SK-N-SH (cell line): ENCODE data around the gene SH3TC1. TPM values are rescaled to one million over a fixed set of nuclear protein-coding genes. Genes with fewer than 3 reads are reported as not detected.
A peak's percentile ranks its signal among the peaks of the same experiment; 100 is the strongest.

Experiments used
- CTCF ChIA-PET: fragments of 300-600, 350-600 bp; formaldehyde crosslinking; extraction: SDS; loops from one replicate; lab custom pipeline; 2021; lab: Yijun Ruan, JAX
- POLR2A ChIA-PET: fragments of 350-600 bp; sonication (Branson Sonifier 250); formaldehyde crosslinking; extraction: SDS; loops from one replicate; lab custom pipeline; 2020; ENCODE audit warnings: antibody characterized with exemption, inconsistent platforms; lab: Yijun Ruan, JAX
- DNase-seq: peaks from one replicate; pipeline ENCODE4 v3.0.0; 2012
- H2AFZ ChIP-seq: fragments of 200-600 bp; sonication (generic); 2 replicates; pipeline ENCODE4 v1.8.1; 2016; ENCODE audit warnings: antibody characterized with exemption, mild to moderate bottlenecking, low read depth
- H3F3A ChIP-seq: fragments of 200-600 bp; sonication (generic); replicated peaks from 2 replicates; pipeline ENCODE3; 2016; ENCODE audit warnings: antibody characterized with exemption, mild to moderate bottlenecking; ENCODE audit not compliant: insufficient read depth
- H3K27ac ChIP-seq, 2 experiments: fragments of 200-500 bp in 1 of 2; fragments of 200-600 bp in 1 of 2; sonication (Bioruptor generic) in 1 of 2; sonication (generic), shearing (Covaris generic) in 1 of 2; 2 replicates each; pipeline versions ENCODE4 v1.5.1 to v1.6.1; 2014 to 2016; ENCODE audit warnings: low read depth in 2 of 2, inconsistent platforms in 1 of 2, low read length in 1 of 2, mild to moderate bottlenecking in 1 of 2, mixed read lengths in 1 of 2
- H3K27me3 ChIP-seq: fragments of 200-600 bp; sonication (generic), shearing (Covaris generic); 2 replicates; pipeline ENCODE4 v1.6.1; 2016; ENCODE audit warnings: mixed run types; ENCODE audit not compliant: insufficient read depth
- H3K36me3 ChIP-seq, 2 experiments: fragments of 200-500 bp in 1 of 2; fragments of 200-600 bp in 1 of 2; sonication (Bioruptor generic) in 1 of 2; sonication (generic) in 1 of 2; replicated peaks in 1 of 2; 2 replicates each; pipeline versions ENCODE3 to v1.5.1; 2014 to 2016; ENCODE audit warnings: low read length in 1 of 2, mild to moderate bottlenecking in 1 of 2; ENCODE audit not compliant: insufficient read depth in 2 of 2, control insufficient read depth in 1 of 2
- H3K4me1 ChIP-seq, 2 experiments: fragments of 200-500 bp in 1 of 2; fragments of 200-600 bp in 1 of 2; sonication (Bioruptor generic) in 1 of 2; sonication (generic), shearing (Covaris generic) in 1 of 2; 2 replicates each; pipeline versions ENCODE4 v1.5.1 to v1.6.1; 2014 to 2016; ENCODE audit warnings: low read depth in 1 of 2, low read length in 1 of 2, mixed run types in 1 of 2; ENCODE audit not compliant: insufficient read depth in 2 of 2, control insufficient read depth in 1 of 2
- H3K4me2 ChIP-seq: fragments of 200-600 bp; sonication (generic), shearing (Covaris generic); 2 replicates; pipeline ENCODE4 v1.6.1; 2017; ENCODE audit warnings: mixed run types
- H3K4me3 ChIP-seq, 2 experiments: fragments of 200-500 bp in 1 of 2; fragments of 200-600 bp in 1 of 2; sonication (Bioruptor generic) in 1 of 2; sonication (generic), shearing (Covaris generic) in 1 of 2; 2 replicates each; pipeline versions ENCODE4 v1.5.1 to v1.8.1; 2014 to 2016; ENCODE audit warnings: low read depth in 2 of 2, inconsistent platforms in 1 of 2, low read length in 1 of 2, mild to moderate bottlenecking in 1 of 2, mixed read lengths in 1 of 2, moderate library complexity in 1 of 2
- H3K79me2 ChIP-seq: fragments of 200-600 bp; sonication (generic); 2 replicates; pipeline ENCODE4 v1.8.1; 2017; ENCODE audit warnings: mild to moderate bottlenecking; ENCODE audit not compliant: insufficient read depth
- H3K9ac ChIP-seq: fragments of 200-600 bp; sonication (generic); 2 replicates; pipeline ENCODE4 v1.6.1; 2017; ENCODE audit warnings: mixed run types
- H3K9me2 ChIP-seq: fragments of 200-600 bp; sonication (generic); 2 replicates; pipeline ENCODE4 v1.6.1; 2017; ENCODE audit warnings: mixed run types
- H3K9me3 ChIP-seq: fragments of 200-600 bp; sonication (generic); 2 replicates; pipeline ENCODE4 v1.6.1; 2017; ENCODE audit warnings: mixed run types, mild to moderate bottlenecking, moderate library complexity
- H4K20me1 ChIP-seq: fragments of 200-600 bp; sonication (generic); 2 replicates; pipeline ENCODE4 v1.6.1; 2017; ENCODE audit warnings: mild to moderate bottlenecking, mixed run types; ENCODE audit not compliant: insufficient read depth
- EZH2phosphoT487 ChIP-seq: fragments of 200-600 bp; sonication (generic); IDR thresholded peaks from 2 replicates; pipeline ENCODE4 v1.6.1; 2017; ENCODE audit warnings: low read depth, mixed run types, mild to moderate bottlenecking, antibody characterized with exemption, moderate library complexity, borderline replicate concordance
- FOSL2 ChIP-seq: IDR thresholded peaks from 2 replicates; pipeline ENCODE4 v1.4.0; 2012; ENCODE audit warnings: low read depth, mild to moderate bottlenecking, moderate library complexity, borderline replicate concordance
- FOXM1 ChIP-seq: IDR thresholded peaks from 2 replicates; pipeline ENCODE4 v1.4.0; 2012; ENCODE audit warnings: low read depth, mild to moderate bottlenecking
- GATA2 ChIP-seq: sonication (generic); formaldehyde crosslinking; IDR thresholded peaks from 2 replicates; pipeline ENCODE4 v1.5.0; 2020; ENCODE audit warnings: mild to moderate bottlenecking, missing genetic modification reagents
- JUND ChIP-seq: IDR thresholded peaks from 2 replicates; pipeline ENCODE4 v1.4.0; 2012
- MEF2A ChIP-seq: IDR thresholded peaks from 2 replicates; pipeline ENCODE4 v1.4.0; 2012; ENCODE audit warnings: low read depth, borderline replicate concordance
- MXI1 ChIP-seq: IDR thresholded peaks from 2 replicates; pipeline ENCODE4 v1.6.1; 2012; ENCODE audit warnings: mild to moderate bottlenecking, low read depth, low read length, improper control_type of control experiment
- NFIC ChIP-seq: IDR thresholded peaks from 2 replicates; pipeline ENCODE4 v1.4.0; 2012; ENCODE audit warnings: borderline replicate concordance
- RXRA ChIP-seq: IDR thresholded peaks from 2 replicates; pipeline ENCODE4 v1.4.0; 2012; ENCODE audit warnings: low read depth, mild to moderate bottlenecking, borderline replicate concordance
- SIN3A ChIP-seq: IDR thresholded peaks from 2 replicates; pipeline ENCODE4 v1.6.1; 2012; ENCODE audit warnings: low read depth, mild to moderate bottlenecking, low read length, moderate library complexity, borderline replicate concordance
- TAF1 ChIP-seq: IDR thresholded peaks from 2 replicates; pipeline ENCODE4 v1.6.1; 2012; ENCODE audit warnings: low read depth, mild to moderate bottlenecking, low read length, moderate library complexity, borderline replicate concordance
- TCF12 ChIP-seq: IDR thresholded peaks from 2 replicates; pipeline ENCODE4 v1.4.0; 2012
- WGBS: methylation state at CpG from one replicate; pipeline ENCODE4 v1.1.6; 2017; ENCODE audit warnings: low lambda C conversion rate; 5-methylcytosine and 5-hydroxymethylcytosine counted together
- polyA plus RNA-seq, 3 experiments: library from polyadenylated mRNA; depleted of rRNA; stranded (reverse); fragments of >200 nt; gene quantifications; 2 replicates each; pipeline ENCODE4 v1.2.3, GENCODE V29; 2012
- TF ChIP-seq, protein P1 (sequence below): IDR thresholded peaks from 2 replicates; pipeline ENCODE4 v1.4.0; 2012; ENCODE audit warnings: low read depth, borderline replicate concordance
- TF ChIP-seq, protein P2 (sequence below): fragments of 200-600 bp; sonication (generic); IDR thresholded peaks from 2 replicates; pipeline ENCODE4 v1.6.1; 2017; ENCODE audit warnings: antibody characterized with exemption, mild to moderate bottlenecking, moderate library complexity

SH3TC1 gene
- polyA plus RNA-seq, 1 of the 3 experiments (the other 2 are of a cell fraction), result 2.7 TPM

DNA sequence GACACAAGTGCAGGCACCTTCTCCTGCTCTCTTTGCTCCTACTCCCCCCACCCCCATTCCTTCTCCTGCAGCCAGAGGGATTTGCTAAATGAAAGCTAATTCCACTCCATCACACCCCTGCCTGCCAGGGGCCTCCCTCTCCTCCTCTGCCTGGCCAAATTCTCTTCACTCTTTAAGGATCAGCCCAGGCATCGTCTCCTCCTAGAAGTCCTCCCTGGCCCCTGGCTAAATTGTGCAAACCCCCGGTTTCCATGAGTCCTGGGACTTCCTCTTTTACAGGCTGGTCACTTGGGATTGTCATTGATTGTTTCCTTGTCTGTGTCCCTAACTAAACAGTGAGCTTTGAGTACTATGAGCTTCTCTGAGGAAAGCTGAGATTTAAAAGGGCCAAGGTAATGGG lies 31.8 kb upstream of the SH3TC1 start (continued):
- TF ChIP-seq SIN3A, result no peak
- TF ChIP-seq, protein P1, sequence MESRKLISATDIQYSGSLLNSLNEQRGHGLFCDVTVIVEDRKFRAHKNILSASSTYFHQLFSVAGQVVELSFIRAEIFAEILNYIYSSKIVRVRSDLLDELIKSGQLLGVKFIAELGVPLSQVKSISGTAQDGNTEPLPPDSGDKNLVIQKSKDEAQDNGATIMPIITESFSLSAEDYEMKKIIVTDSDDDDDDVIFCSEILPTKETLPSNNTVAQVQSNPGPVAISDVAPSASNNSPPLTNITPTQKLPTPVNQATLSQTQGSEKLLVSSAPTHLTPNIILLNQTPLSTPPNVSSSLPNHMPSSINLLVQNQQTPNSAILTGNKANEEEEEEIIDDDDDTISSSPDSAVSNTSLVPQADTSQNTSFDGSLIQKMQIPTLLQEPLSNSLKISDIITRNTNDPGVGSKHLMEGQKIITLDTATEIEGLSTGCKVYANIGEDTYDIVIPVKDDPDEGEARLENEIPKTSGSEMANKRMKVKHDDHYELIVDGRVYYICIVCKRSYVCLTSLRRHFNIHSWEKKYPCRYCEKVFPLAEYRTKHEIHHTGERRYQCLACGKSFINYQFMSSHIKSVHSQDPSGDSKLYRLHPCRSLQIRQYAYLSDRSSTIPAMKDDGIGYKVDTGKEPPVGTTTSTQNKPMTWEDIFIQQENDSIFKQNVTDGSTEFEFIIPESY, result no peak

DNA sequence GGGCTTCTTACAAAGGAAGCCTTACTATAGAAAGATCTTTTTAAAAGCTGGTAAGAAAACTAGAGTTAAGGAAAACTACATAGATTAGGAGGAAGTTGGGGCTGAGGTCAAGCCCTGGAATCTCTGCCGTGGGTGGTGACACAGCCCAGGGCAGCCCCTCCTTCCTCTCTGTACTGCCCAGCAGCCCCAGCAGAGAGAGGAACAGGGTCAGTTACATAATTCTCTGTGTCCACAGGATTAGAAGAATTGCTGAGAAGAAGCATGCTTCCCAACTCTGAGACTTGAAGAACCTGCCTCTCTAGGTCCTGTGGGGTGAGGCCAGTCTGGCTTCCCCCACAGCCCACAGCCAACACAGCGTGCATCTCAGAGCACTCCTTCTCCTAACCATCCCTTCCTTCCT lies 31.3 kb upstream of the SH3TC1 start:
- H3K79me2 ChIP-seq, result no peaks in the 10 kb centered on the region
- TF ChIP-seq EZH2phosphoT487 (no peak), GATA2 (CRISPR knock-in tag) (no peak), JUND (no peak), MEF2A (no peak), NFIC (no peak), TAF1 (no peak), FOSL2 (no peak), RXRA (no peak), MXI1 (no peak), FOXM1 (no peak)
- no peaks in the 10 kb centered on the region for H3K4me1 ChIP-seq
- no peaks in the 10 kb centered on the region for H3K36me3 ChIP-seq
- POLR2A ChIA-PET, result interaction anchor here (0.6 kb wide), 1 partner anchor 22 kb away, joined by 3 read pairs; no protein-coding TSS in a partner anchor
- H2AFZ ChIP-seq, result no peak overlapping the region
- H3F3A ChIP-seq, result no peaks in the 10 kb centered on the region
- H3K4me2 ChIP-seq, result no peak overlapping the region
- H3K27me3 ChIP-seq, result 0 out of 2 replicates have a peak, but pooled peaks cover 6% of the 10 kb centered on the region
- CTCF ChIA-PET, result interaction anchor here (0.6 to 2.5 kb wide), 5 partner anchors 9 to 185 kb away, joined by 3 to 18 read pairs (median 3); no protein-coding TSS in a partner anchor
- WGBS, result 44% methylated on average over 2 of the region's 2 CpGs
- H3K9me2 ChIP-seq, result no peaks in the 10 kb centered on the region
- no peak overlapping the region for H3K27ac ChIP-seq
- H3K9ac ChIP-seq, result no peak overlapping the region
- no peak for DNase-seq
- no peak overlapping the region for H3K4me3 ChIP-seq
- no peaks in the 10 kb centered on the region for H4K20me1 ChIP-seq
- H3K9me3 ChIP-seq, result no peaks in the 10 kb centered on the region

DNA sequence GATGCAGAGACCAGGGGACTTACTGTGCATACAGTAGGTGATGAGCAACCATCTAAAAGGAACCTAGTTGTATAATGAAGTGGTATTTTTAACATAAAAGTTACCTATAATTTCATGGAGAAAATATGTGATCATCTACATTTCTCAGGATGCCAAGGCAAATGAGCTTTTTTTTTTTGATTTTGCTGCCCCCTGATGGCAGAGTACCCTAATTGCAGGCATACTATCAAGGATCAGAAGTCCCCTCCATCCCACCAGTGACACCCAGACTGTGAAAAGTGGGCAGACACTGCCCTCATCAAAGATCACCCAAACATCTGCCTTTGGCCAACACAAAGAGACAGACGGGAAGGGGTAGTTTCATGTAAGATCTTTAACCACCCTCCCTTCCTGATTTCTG lies 30.9 kb upstream of the SH3TC1 start:
- CTCF ChIA-PET, result interaction anchor here (0.6 to 2.5 kb wide), 3 partner anchors 9 to 57 kb away, joined by 3 to 18 read pairs (median 3); no protein-coding TSS in a partner anchor
- no peak overlapping the region for H2AFZ ChIP-seq

More for the DNA sequence above, 30.9 kb upstream of the SH3TC1 start:
- no peaks in the 10 kb centered on the region for H3K36me3 ChIP-seq
- peak overlapping the region in 1 of 2 experiments; percentile 13; a peak in 1 of 4 replicates for H3K4me3 ChIP-seq
- H3K27me3 ChIP-seq, result 0 out of 2 replicates have a peak, but pooled peaks cover 6% of the 10 kb centered on the region
- no peaks in the 10 kb centered on the region for H3K9me3 ChIP-seq
- DNase-seq, result no peak
- WGBS, result no CpG with 5 or more reads among the region's 1 CpG
- H3K4me1 ChIP-seq, result no peaks in the 10 kb centered on the region
- no peaks in the 10 kb centered on the region for H4K20me1 ChIP-seq
- H3K79me2 ChIP-seq, result no peaks in the 10 kb centered on the region
- no peak for TF ChIP-seq TCF12
- TF ChIP-seq, protein P2, sequence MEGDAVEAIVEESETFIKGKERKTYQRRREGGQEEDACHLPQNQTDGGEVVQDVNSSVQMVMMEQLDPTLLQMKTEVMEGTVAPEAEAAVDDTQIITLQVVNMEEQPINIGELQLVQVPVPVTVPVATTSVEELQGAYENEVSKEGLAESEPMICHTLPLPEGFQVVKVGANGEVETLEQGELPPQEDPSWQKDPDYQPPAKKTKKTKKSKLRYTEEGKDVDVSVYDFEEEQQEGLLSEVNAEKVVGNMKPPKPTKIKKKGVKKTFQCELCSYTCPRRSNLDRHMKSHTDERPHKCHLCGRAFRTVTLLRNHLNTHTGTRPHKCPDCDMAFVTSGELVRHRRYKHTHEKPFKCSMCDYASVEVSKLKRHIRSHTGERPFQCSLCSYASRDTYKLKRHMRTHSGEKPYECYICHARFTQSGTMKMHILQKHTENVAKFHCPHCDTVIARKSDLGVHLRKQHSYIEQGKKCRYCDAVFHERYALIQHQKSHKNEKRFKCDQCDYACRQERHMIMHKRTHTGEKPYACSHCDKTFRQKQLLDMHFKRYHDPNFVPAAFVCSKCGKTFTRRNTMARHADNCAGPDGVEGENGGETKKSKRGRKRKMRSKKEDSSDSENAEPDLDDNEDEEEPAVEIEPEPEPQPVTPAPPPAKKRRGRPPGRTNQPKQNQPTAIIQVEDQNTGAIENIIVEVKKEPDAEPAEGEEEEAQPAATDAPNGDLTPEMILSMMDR, result peak; percentile 50
- H3K9me2 ChIP-seq, result no peaks in the 10 kb centered on the region
- no peak overlapping the region for H3K27ac ChIP-seq
- POLR2A ChIA-PET, result interaction anchor here (0.6 kb wide), 1 partner anchor 22 kb away, joined by 3 read pairs; no protein-coding TSS in a partner anchor
- no peaks in the 10 kb centered on the region for H3F3A ChIP-seq
- H3K9ac ChIP-seq, result no peak overlapping the region
- no peak overlapping the region for H3K4me2 ChIP-seq
